Measurements from ENCODE around the gene CEP85.

DNA sequence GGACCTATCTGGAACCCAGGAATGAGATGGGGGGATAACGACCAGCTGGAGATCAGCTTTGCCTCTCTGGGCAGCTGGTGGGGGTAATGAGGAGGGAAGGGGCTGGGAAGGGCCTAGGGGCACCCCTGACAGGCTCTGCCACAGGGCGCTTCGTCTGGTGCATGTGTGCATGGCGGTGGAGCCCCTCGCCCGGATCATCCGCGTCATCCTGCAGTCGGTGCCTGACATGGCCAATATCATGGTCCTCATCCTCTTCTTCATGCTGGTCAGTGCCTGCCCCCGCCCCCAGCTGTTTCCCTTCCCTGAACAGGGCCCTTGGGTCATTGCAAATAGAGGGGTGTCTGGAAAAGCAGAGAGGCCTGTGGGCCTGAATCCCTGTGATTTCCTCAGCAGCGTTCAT, 36.2 kb upstream of the CEP85 start:
- no peak for TF ChIP-seq EZH2 (IDR thresholded peaks at IDR 0.05; ENCODE audit: insufficient read depth, low read length)
- TF ChIP-seq, protein P1, sequence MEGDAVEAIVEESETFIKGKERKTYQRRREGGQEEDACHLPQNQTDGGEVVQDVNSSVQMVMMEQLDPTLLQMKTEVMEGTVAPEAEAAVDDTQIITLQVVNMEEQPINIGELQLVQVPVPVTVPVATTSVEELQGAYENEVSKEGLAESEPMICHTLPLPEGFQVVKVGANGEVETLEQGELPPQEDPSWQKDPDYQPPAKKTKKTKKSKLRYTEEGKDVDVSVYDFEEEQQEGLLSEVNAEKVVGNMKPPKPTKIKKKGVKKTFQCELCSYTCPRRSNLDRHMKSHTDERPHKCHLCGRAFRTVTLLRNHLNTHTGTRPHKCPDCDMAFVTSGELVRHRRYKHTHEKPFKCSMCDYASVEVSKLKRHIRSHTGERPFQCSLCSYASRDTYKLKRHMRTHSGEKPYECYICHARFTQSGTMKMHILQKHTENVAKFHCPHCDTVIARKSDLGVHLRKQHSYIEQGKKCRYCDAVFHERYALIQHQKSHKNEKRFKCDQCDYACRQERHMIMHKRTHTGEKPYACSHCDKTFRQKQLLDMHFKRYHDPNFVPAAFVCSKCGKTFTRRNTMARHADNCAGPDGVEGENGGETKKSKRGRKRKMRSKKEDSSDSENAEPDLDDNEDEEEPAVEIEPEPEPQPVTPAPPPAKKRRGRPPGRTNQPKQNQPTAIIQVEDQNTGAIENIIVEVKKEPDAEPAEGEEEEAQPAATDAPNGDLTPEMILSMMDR (IDR thresholded peaks at IDR 0.05; ENCODE audit: insufficient read depth, low read depth, low read length), result no peak
